ENCODE results near the gene DNAJC22. TPM values are rescaled to one million over a fixed set of nuclear protein-coding genes. Genes with fewer than 3 reads are reported as not detected.

Gene DNAJC22
- total and polyA plus RNA-seq, 4 donors, result 0.24 to 1.7 (median 0.89) TPM

GRCh38 chr12:49325606-49326005, 21.1 kb upstream of the DNAJC22 start:
- no peak overlapping the region for H3K4me3 ChIP-seq
- H3K27ac ChIP-seq (ENCODE audit: low read depth in 1 of 2, low read length in 1 of 2), result no peak overlapping the region
- DNase-seq (no peak), ATAC-seq (ENCODE audit: insufficient read depth, low FRiP score) (no peak)
- TF ChIP-seq, protein P1, sequence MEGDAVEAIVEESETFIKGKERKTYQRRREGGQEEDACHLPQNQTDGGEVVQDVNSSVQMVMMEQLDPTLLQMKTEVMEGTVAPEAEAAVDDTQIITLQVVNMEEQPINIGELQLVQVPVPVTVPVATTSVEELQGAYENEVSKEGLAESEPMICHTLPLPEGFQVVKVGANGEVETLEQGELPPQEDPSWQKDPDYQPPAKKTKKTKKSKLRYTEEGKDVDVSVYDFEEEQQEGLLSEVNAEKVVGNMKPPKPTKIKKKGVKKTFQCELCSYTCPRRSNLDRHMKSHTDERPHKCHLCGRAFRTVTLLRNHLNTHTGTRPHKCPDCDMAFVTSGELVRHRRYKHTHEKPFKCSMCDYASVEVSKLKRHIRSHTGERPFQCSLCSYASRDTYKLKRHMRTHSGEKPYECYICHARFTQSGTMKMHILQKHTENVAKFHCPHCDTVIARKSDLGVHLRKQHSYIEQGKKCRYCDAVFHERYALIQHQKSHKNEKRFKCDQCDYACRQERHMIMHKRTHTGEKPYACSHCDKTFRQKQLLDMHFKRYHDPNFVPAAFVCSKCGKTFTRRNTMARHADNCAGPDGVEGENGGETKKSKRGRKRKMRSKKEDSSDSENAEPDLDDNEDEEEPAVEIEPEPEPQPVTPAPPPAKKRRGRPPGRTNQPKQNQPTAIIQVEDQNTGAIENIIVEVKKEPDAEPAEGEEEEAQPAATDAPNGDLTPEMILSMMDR (IDR thresholded peaks at IDR 0.05; ENCODE audit: control extremely low read depth, extremely low read depth), result no peak
- no peaks in the 10 kb centered on the region for H3K27me3 ChIP-seq (ENCODE audit: control insufficient read depth in 3 of 3, insufficient read depth in 3 of 3, low read length in 2 of 3)
- WGBS, 2 donors, result 94% methylated on average over 6 of the region's 6 CpGs
- no peak overlapping the region for H3K9ac ChIP-seq (ENCODE audit: insufficient read depth in 1 of 2, low read length in 2 of 2)
- peaks cover 0 to 20% (median 7%) of the 10 kb centered on the region in 5 donors for H3K4me1 ChIP-seq (ENCODE audit: control insufficient read depth in 5 of 5, insufficient read depth in 5 of 5, low read length in 5 of 5)
- H3K36me3 ChIP-seq (ENCODE audit: control insufficient read depth in 4 of 4, insufficient read depth in 4 of 4, low read length in 4 of 4), result peaks cover 0 to 4% (median 0%) of the 10 kb centered on the region in 4 donors
- no peaks in the 10 kb centered on the region for H3K9me3 ChIP-seq (ENCODE audit: control insufficient read depth in 4 of 4, insufficient read depth in 3 of 4, low read length in 3 of 4)

GRCh38 chr12:49327368-49327767, 19.3 kb upstream of the DNAJC22 start:
- TF ChIP-seq, protein P1 (IDR thresholded peaks at IDR 0.05; ENCODE audit: control extremely low read depth, extremely low read depth), result no peak

GRCh38 chr12:49327887-49328286, 18.8 kb upstream of the DNAJC22 start:
- 95 to 97% methylated on average over 2 of the region's 2 CpGs for WGBS, 2 donors
- H3K4me3 ChIP-seq, result no peak overlapping the region

More at GRCh38 chr12:49327368-49327767, 19.3 kb upstream of the DNAJC22 start:
- ATAC-seq (ENCODE audit: insufficient read depth, low FRiP score) (no peak), DNase-seq (no peak)
- no peak overlapping the region for H3K27ac ChIP-seq (ENCODE audit: low read depth in 1 of 2, low read length in 1 of 2)
- no peak overlapping the region for H3K4me3 ChIP-seq
- peaks cover 0 to 7% (median 0%) of the 10 kb centered on the region in 4 donors for H3K36me3 ChIP-seq (ENCODE audit: control insufficient read depth in 4 of 4, insufficient read depth in 4 of 4, low read length in 4 of 4)
- H3K4me1 ChIP-seq (ENCODE audit: control insufficient read depth in 5 of 5, insufficient read depth in 5 of 5, low read length in 5 of 5), result peaks cover 0 to 15% (median 7%) of the 10 kb centered on the region in 5 donors
- no peaks in the 10 kb centered on the region for H3K9me3 ChIP-seq (ENCODE audit: control insufficient read depth in 4 of 4, insufficient read depth in 3 of 4, low read length in 3 of 4)
- no peaks in the 10 kb centered on the region for H3K27me3 ChIP-seq (ENCODE audit: control insufficient read depth in 3 of 3, insufficient read depth in 3 of 3, low read length in 2 of 3)
- no peak overlapping the region for H3K9ac ChIP-seq (ENCODE audit: insufficient read depth in 1 of 2, low read length in 2 of 2)

More at GRCh38 chr12:49327887-49328286, 18.8 kb upstream of the DNAJC22 start:
- H3K27ac ChIP-seq (ENCODE audit: low read depth in 1 of 2, low read length in 1 of 2), result no peak overlapping the region
- H3K4me1 ChIP-seq (ENCODE audit: control insufficient read depth in 5 of 5, insufficient read depth in 5 of 5, low read length in 5 of 5), result peaks cover 0 to 17% (median 7%) of the 10 kb centered on the region in 5 donors
- peaks cover 0 to 3% (median under 1%) of the 10 kb centered on the region in 3 donors for H3K27me3 ChIP-seq (ENCODE audit: control insufficient read depth in 3 of 3, insufficient read depth in 3 of 3, low read length in 2 of 3)
- no peaks in the 10 kb centered on the region for H3K9me3 ChIP-seq (ENCODE audit: control insufficient read depth in 4 of 4, insufficient read depth in 3 of 4, low read length in 3 of 4)
- DNase-seq (no peak), ATAC-seq (ENCODE audit: insufficient read depth, low FRiP score) (no peak)
- TF ChIP-seq, protein P1 (IDR thresholded peaks at IDR 0.05; ENCODE audit: control extremely low read depth, extremely low read depth), result no peak
- no peak overlapping the region for H3K9ac ChIP-seq (ENCODE audit: insufficient read depth in 1 of 2, low read length in 2 of 2)
- H3K36me3 ChIP-seq (ENCODE audit: control insufficient read depth in 4 of 4, insufficient read depth in 4 of 4, low read length in 4 of 4), result peaks cover 0 to 7% (median 0%) of the 10 kb centered on the region in 4 donors
